ENCODE measurements around the gene ZFAND2A. TPM values are rescaled to one million over a fixed set of nuclear protein-coding genes. Genes with fewer than 3 reads are reported as not detected.

The ZFAND2A gene
- polyA plus RNA-seq, 1 donor (not counting 4 experiments of a cell fraction or from before 2014, with no cell fraction given): 25.5 TPM

- no peak overlapping the region for H3K4me2 ChIP-seq (ENCODE audit: control insufficient read depth, extremely low read depth, insufficient read depth, low read depth, low read length)
- H3K27me3 ChIP-seq (ENCODE audit: control insufficient read depth, extremely low read depth, insufficient read depth, low read length): no peaks in the 10 kb centered on the region
- peaks cover 4% of the 10 kb centered on the region for H3K4me1 ChIP-seq (ENCODE audit: control insufficient read depth, extremely low read depth, insufficient read depth, low read length)
- FAIRE-seq (no peak), DNase-seq (ENCODE audit: low read depth, low spot score) (no peak)
- H3K79me2 ChIP-seq (ENCODE audit: control insufficient read depth, insufficient read depth, low read length): no peaks in the 10 kb centered on the region
- no peaks in the 10 kb centered on the region for H3K9me1 ChIP-seq (ENCODE audit: control insufficient read depth, extremely low read depth, insufficient read depth, low read length)
- dilution Hi-C loops (cut with MboI; ENCODE audit: extremely low pct_ligation_motif_present, low sequenced_read_pairs): no loop called here
- TF ChIP-seq EZH2 (IDR thresholded peaks at IDR 0.05; ENCODE audit: low read length) (no peak), CTCF (optimal IDR thresholded peaks at IDR 0.05 in 1 of 3, IDR thresholded peaks at IDR 0.05 in 1 of 3, conservative IDR thresholded peaks at IDR 0.05 in 1 of 3; ENCODE audit: extremely low read depth in 1 of 3, insufficient read depth in 2 of 3, low read length in 3 of 3) (no peak)
- H3K27ac ChIP-seq (ENCODE audit: control insufficient read depth, insufficient read depth, low read length): no peak overlapping the region
- H3K4me3 ChIP-seq (ENCODE audit: control insufficient read depth in 2 of 3, extremely low read depth in 1 of 3, insufficient read depth in 2 of 3, low read depth in 1 of 3, low read length in 3 of 3): no peak overlapping the region
- no peaks in the 10 kb centered on the region for H3K9me3 ChIP-seq (ENCODE audit: control insufficient read depth, low read depth, low read length)
- no peak overlapping the region for H2AFZ ChIP-seq (ENCODE audit: control insufficient read depth, low read length)
- no peaks in the 10 kb centered on the region for H4K20me1 ChIP-seq (ENCODE audit: control insufficient read depth, extremely low read depth, insufficient read depth, low read length)
- no peak overlapping the region for H3K9ac ChIP-seq (ENCODE audit: control insufficient read depth, extremely low read depth, insufficient read depth, low read length)
- H3K36me3 ChIP-seq (ENCODE audit: control insufficient read depth in 2 of 2, extremely low read depth in 1 of 2, insufficient read depth in 2 of 2, low read length in 2 of 2): no peaks in the 10 kb centered on the region
Measured at GRCh38 chr7:1181031-1181430, 21.0 kb upstream of the ZFAND2A start.

GRCh38 chr7:1176891-1177373, 16.9 kb upstream of the ZFAND2A start:
- Histone ChIP-seq H3K4me3 (ENCODE audit: control insufficient read depth in 2 of 3, extremely low read depth in 1 of 3, insufficient read depth in 2 of 3, low read depth in 1 of 3, low read length in 3 of 3) (no peak overlapping the region), H3K9ac (ENCODE audit: control insufficient read depth, extremely low read depth, insufficient read depth, low read length) (no peak overlapping the region), H3K27ac (ENCODE audit: control insufficient read depth, insufficient read depth, low read length) (no peak overlapping the region), H3K4me1 (ENCODE audit: control insufficient read depth, extremely low read depth, insufficient read depth, low read length) (peaks cover 4% of the 10 kb centered on the region), H3K36me3 (ENCODE audit: control insufficient read depth in 2 of 2, extremely low read depth in 1 of 2, insufficient read depth in 2 of 2, low read length in 2 of 2) (no peaks in the 10 kb centered on the region), H3K4me2 (ENCODE audit: control insufficient read depth, extremely low read depth, insufficient read depth, low read depth, low read length) (no peak overlapping the region), H3K27me3 (ENCODE audit: control insufficient read depth, extremely low read depth, insufficient read depth, low read length) (no peaks in the 10 kb centered on the region), H3K9me1 (ENCODE audit: control insufficient read depth, extremely low read depth, insufficient read depth, low read length) (no peaks in the 10 kb centered on the region), H2AFZ (ENCODE audit: control insufficient read depth, low read length) (no peak overlapping the region), H4K20me1 (ENCODE audit: control insufficient read depth, extremely low read depth, insufficient read depth, low read length) (no peaks in the 10 kb centered on the region), H3K79me2 (ENCODE audit: control insufficient read depth, insufficient read depth, low read length) (no peaks in the 10 kb centered on the region), H3K9me3 (ENCODE audit: control insufficient read depth, low read depth, low read length) (no peaks in the 10 kb centered on the region)
- dilution Hi-C loops (cut with MboI; ENCODE audit: extremely low pct_ligation_motif_present, low sequenced_read_pairs): no loop called here
- FAIRE-seq: no peak
- peak; percentile 67 to 74 (median 71) for TF ChIP-seq CTCF (optimal IDR thresholded peaks at IDR 0.05 in 1 of 3, IDR thresholded peaks at IDR 0.05 in 1 of 3, conservative IDR thresholded peaks at IDR 0.05 in 1 of 3; ENCODE audit: extremely low read depth in 1 of 3, insufficient read depth in 2 of 3, low read length in 3 of 3)
- no peak for TF ChIP-seq EZH2 (IDR thresholded peaks at IDR 0.05; ENCODE audit: low read length)
- no peak for DNase-seq (ENCODE audit: low read depth, low spot score)

Measured in keratinocyte (primary cell).